ENCODE measurements around the gene ANKH.
"Not testable (repeated sequence)": the region's sequence is repeated elsewhere in the genome, so short reads cannot be mapped to it uniquely, and the experiment has no call there.

ANKH gene

GRCh38 chr5:14871214-14872069 lies at the start of gene ANKH:
TSS of gene ANKH (minus strand) at chr5:14871778. CDS start at chr5:14871447, 331 bp downstream.
- peak; percentile 81 for DNase-seq

DNA sequence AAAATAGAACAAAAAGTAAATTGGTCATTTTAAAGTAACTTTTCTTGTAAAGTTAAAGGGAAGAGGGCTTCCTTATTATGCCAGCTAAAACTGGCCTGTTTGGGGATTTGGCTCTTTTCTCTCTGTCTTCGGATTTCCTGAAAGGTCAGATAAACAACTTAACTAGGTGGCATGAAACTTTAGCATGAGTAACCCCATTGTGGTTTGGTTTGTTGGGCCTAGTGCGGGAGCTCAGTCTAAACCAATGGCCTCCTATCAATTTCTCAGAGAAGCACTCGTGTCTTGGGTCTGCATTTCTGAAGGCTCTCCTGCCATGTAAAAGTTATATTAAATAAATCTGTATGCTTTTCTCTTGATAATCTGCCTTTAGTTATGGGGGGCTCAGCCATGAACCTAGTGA lies 48.5 kb upstream of the ANKH start:
- DNase-seq: no peak

DNA sequence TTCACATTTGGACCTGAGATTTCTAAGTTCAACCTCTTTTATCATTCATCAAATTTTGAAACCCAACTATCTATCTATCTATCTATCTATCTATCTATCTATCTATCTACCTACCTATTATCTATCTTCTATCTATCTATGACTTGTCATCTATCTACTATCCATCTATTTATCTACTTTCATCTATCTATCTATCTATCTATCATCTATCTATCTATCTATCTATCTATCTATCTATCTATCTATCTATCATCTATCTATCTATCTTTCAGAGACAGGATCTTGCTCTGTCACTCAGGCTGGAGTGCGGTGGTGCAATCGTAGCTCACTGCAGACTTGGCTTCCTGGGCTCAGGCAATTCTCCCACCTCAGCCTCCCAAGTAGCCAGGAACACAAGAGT lies 47.5 kb upstream of the ANKH start:
- DNase-seq: not testable (repeated sequence)

- DNase-seq: no peak
These were observed 46.1 kb upstream of the ANKH start for GRCh38 chr5:14917719-14918118.

DNA sequence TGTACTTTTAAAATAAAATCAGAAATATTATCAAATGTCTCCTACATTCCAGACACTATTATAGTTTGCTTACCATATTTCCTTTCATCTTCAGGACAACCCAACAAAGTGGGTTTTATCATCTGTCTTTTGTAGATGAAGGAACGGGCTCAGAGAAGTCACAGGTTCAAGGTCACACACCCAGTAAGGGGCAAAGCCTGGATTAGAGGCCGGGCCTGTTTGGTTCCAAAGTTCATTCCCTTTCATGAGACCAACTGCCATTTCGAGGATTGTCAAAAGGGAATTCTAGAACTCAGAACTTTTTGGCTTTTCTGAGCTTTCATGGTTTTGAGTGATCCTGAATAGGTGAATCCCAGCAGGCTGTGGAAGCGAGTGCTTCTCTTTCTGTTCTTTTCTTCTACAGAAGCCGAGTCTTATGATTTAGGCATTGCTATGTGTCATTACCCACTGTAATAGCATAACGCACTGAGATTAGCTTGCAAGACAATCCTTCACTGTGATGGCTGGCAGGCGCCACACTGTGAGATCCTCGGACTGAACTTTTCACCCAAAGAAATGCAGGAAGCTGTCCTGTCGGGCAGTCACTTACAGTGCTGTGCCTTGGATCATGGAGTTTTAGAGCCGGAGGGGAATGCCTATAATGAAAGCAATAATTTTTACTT lies 43.8 kb upstream of the ANKH start:
- DNase-seq: no peak

DNA sequence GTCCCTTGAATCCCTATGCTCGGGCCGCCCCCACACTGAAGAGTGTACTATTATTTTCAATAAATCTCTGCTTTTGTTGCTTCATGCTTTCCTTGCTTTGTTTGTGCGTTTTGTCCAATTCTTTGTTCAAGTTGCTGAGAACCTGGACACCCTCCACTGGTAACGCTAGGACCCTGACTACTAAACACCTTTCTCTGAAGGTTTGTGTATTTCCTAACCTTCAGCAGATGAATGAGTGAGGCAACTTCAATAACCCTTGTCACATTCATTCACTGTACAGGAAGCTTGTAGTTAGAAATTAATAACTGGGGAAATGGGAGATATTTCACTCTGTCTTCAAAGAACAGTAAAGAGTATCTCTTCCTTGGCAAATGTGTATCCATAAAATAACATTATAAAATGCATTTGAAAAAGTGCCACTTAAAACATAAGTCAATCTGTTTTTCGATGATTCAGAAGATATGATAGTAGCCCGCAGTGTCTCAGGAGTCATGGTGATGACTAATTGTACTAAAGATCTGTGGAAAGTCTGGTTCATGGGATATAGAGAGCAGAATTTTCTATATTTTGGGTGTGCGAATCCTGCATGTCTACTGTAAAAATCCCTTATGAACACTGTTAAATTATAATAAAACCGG lies 43.2 kb upstream of the ANKH start:
- no peak for DNase-seq

DNA sequence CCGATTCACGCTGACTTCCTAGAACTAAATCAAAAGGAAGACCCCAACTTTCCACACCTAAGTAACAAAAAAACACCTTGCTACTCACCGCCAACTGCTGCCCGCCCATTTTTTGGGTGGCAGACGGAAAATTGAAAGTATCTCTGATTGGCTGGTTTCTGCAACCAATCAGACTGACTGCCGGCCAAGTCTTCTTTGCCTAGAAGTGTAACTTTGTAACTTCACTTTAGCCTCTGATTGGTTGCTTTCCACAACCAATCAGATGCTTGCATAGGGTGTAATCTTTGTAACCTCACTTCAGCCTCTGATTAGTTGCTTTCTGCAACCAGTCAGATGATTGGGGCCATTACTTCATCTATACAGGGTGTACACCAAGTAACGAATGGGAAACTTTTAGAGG lies 42.6 kb upstream of the ANKH start:
- no peak for DNase-seq

GRCh38 chr5:14913096-14913495 lies 41.5 kb upstream of the ANKH start:
- no peak for DNase-seq

DNA sequence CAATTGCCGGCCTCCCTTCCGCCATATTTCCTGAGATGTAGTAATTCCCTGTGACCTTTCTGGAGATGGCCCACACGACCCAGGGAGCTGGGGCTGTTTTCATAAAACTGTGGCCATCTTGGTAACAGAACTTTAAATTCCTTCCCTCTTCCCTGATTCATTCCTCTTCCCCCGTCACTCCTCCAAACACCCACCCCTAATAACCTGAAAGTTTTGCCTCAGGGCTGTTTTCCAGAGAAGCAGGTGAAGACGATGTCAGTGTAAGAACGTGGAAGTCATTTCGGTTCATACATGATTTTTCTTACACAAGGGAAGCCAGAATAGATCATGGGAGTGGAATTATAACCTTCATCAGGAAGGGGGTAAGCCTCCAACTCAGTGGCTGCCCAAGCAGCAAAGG lies 40.6 kb upstream of the ANKH start:
- DNase-seq: no peak

- DNase-seq: no peak
These were observed 37.8 kb upstream of the ANKH start for GRCh38 chr5:14909369-14909768.

DNA sequence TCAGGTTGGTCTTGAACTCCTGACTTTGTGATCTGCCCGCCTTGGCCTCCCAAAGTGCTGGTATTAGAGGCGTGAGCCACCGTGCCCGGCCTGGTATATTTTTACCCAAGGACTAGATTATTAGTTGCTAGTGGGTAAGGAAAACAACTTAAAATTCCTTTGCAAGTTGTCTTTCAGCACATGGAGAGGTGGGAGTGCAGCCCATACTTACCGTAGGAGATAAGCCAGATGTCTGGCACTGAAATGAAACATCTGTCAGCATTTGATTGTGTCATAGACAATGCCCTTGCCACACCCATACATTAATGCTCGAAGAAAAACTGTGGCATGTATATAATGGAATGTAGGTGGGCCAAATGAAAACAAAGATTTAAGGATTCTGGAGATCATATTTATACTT lies 36.6 kb upstream of the ANKH start:
- DNase-seq: no peak

GRCh38 chr5:14906628-14907027 lies 35.0 kb upstream of the ANKH start:
- DNase-seq: no peak

DNA sequence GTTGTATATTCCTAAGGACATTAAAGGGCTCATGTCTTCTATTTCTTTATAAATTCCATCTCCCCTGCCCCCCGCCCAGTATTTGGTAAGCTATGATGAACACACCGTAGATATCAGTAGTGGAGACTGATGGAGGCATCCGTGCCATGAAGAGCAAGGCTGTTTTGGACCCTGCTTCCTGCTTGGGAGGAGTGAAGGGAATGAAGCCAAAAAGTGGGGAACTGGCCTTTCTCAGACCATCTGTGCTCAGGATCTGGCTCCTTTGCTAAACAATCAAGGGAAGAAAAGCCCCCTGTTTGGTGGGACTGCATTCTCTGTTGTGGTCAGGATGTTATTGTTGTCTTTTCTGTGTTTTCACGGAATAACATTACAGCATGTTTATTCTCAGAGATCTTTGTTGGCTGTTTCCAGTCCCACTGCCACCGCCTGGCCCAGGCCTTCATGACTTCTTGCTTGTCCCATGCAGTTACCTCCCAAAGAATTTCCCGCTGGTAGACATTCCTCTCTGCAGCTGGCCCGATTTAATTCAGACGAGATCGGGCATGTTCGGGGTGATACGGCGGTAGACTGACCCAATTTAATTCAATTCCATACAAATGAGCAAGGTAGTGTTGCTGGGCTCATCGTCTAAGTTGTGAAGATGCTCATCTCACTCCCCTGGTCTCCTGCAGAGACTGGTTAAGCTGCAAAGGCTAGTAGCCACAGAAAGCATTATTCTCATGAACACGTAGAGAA lies 31.4 kb upstream of the ANKH start:
- no peak for DNase-seq

- DNase-seq: no peak
These were observed 30.0 kb upstream of the ANKH start for GRCh38 chr5:14901462-14902051.

DNA sequence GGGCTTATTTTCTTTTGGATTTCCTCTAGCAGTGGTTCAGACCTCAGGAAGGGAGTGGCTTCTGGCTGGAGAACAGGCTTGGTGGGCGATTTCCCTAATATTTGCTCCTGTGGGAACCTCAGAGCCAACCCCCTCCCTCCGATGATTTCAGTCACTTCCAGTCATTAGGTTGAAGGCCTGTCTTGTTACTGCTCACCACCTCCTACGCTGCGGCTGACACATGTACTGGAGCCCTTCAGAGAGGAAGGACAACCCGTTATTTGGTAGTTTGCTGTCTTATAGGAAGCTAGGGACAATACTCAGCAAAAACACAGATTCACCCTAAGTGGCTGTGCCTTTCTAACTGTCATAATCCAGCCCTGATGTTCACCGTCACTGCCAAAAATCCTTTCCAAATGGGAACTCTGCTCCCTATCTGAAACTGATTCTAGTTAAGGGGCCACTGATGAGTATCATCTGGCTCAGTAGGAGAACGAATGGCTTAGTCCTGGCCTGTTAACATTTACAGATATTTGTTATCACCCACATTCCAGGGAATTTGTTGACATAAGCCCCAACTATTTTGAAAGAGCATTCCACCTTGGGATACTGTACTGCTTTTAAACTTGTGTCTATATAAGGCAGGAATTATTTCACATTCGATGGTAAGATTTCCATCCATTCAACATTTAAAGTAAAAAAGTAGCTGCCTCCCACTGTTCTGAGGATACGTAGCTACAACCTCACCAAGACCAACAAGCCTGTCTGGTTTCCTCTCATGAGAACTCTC lies 29.3 kb upstream of the ANKH start:
- no peak for DNase-seq

GRCh38 chr5:14896131-14896530 lies 24.6 kb upstream of the ANKH start:
- DNase-seq: no peak

GRCh38 chr5:14895301-14895700 lies 23.7 kb upstream of the ANKH start:
- DNase-seq: no peak

GRCh38 chr5:14894748-14895147 lies 23.2 kb upstream of the ANKH start:
- DNase-seq: no peak

- no peak for DNase-seq
These were observed 21.8 kb upstream of the ANKH start for GRCh38 chr5:14893381-14893780.

DNA sequence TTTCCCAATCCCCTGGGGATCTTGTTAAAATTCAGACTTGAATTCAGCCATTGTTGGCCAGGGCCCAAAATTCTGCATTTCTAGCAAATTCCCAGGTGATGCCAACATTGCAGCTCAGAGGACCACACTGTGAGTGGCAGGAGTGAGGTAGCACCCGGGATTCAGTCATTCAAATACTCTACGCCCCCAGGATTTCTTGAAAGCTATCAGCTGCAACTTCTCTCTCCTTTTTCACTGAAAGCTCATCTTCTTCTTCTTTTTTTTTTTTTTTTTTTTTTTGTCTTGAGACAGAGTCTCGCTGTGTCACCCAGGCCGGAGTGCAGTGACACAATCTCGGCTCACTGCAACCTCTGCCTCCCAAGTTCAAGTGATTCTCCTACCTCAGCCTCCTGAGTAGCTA lies 19.3 kb upstream of the ANKH start:
- no peak for DNase-seq

DNA sequence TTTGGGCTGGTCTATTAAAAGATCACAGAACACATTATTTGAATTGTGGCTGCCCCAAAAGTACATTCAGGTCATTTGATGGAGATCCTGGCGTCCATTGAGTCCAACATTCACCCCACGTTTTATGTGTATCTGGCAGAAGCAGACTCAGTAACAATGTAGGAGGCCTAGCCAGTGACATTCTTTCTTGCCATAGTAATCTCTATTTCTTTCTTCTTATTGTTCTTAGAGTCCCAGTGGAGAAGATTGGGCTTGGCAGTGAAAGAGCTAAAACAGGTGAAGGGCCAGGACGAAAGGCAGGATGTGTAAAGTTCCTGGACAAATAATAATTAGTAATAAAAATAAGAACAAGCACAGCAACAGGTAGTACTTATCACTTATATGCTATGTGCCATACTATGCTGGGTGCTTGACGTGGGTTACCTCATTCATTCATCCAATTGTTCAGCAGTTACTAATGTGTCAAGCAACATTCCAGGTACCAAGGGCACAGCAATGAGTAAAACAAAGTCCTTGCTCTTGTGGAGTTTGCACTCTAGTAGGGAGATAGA lies 12.6 kb upstream of the ANKH start:
- no peak for DNase-seq
